GM23338 (cell line): ENCODE data around the gene DLG5. TPM values are rescaled to one million over a fixed set of nuclear protein-coding genes. Genes with fewer than 3 reads are reported as not detected.

Experiments used
- ATAC-seq: fragments of 200-7000 bp; cut with Tn5 transposase; 3 replicates; pipeline ENCODE4 v1.9.1; 2020
- DNase-seq: peaks from one replicate; pipeline ENCODE4 v3.0.0-alpha.2; 2015; ENCODE audit warnings: low spot score
- H2AFZ ChIP-seq: fragments of 200-600 bp; sonication (generic); 2 replicates; pipeline ENCODE4 v1.8.0; 2016; ENCODE audit warnings: antibody characterized with exemption, mild to moderate bottlenecking, moderate library complexity
- H3F3A ChIP-seq: fragments of 200-600 bp; sonication (generic); replicated peaks from 2 replicates; pipeline ENCODE4 v1.8.0; 2017; ENCODE audit warnings: antibody characterized with exemption, mixed run types, low read depth
- H3K27ac ChIP-seq: fragments of 200-600 bp; sonication (generic); 2 replicates; pipeline ENCODE4 v1.6.1; 2016; ENCODE audit warnings: low read depth
- H3K27me3 ChIP-seq: fragments of 200-600 bp; sonication (generic); 2 replicates; pipeline ENCODE4 v1.8.0; 2016; ENCODE audit warnings: mild to moderate bottlenecking, mixed run types, moderate library complexity; ENCODE audit not compliant: insufficient read depth
- H3K36me3 ChIP-seq: fragments of 200-600 bp; sonication (generic); 2 replicates; pipeline ENCODE4 v1.8.0; 2016; ENCODE audit warnings: mild to moderate bottlenecking; ENCODE audit not compliant: insufficient read depth
- H3K4me1 ChIP-seq: fragments of 200-600 bp; sonication (generic); 2 replicates; pipeline ENCODE4 v1.8.0; 2016; ENCODE audit warnings: mild to moderate bottlenecking, moderate library complexity; ENCODE audit not compliant: insufficient read depth
- H3K4me2 ChIP-seq: fragments of 200-600 bp; sonication (generic); 2 replicates; pipeline ENCODE4 v1.7.1; 2017; ENCODE audit warnings: mixed run types
- H3K4me3 ChIP-seq: fragments of 200-600 bp; sonication (generic); 2 replicates; pipeline ENCODE4 v1.6.1; 2016; ENCODE audit warnings: mixed run types
- H3K79me2 ChIP-seq: fragments of 200-600 bp; sonication (generic); replicated peaks from 2 replicates; pipeline ENCODE4 v1.8.0; 2017; ENCODE audit warnings: mild to moderate bottlenecking; ENCODE audit not compliant: insufficient read depth
- H3K9me2 ChIP-seq: fragments of 200-600 bp; sonication (generic); 2 replicates; pipeline ENCODE4 v1.8.0; 2017; ENCODE audit not compliant: insufficient read depth
- H4K20me1 ChIP-seq: fragments of 200-600 bp; sonication (generic); replicated peaks from 2 replicates; pipeline ENCODE4 v1.8.0; 2017; ENCODE audit warnings: mild to moderate bottlenecking; ENCODE audit not compliant: insufficient read depth
- H3K27ac Mint-ChIP-seq: 2 replicates; pipeline ENCODE4 v1.8.0; 2020; ENCODE audit warnings: inconsistent platforms, mild to moderate bottlenecking, moderate library complexity, mixed read lengths
- H3K27me3 Mint-ChIP-seq: 3 replicates; pipeline ENCODE4 v1.8.0; 2022; ENCODE audit warnings: low read depth, mild to moderate bottlenecking, moderate library complexity, mixed read lengths, inconsistent platforms; ENCODE audit not compliant: insufficient read depth, poor library complexity
- H3K36me3 Mint-ChIP-seq: 3 replicates; pipeline ENCODE4 v1.8.0; 2021; ENCODE audit warnings: low read depth, mild to moderate bottlenecking, inconsistent platforms, moderate library complexity, mixed read lengths
- H3K4me1 Mint-ChIP-seq: 3 replicates; pipeline ENCODE4 v1.8.0; 2020; ENCODE audit warnings: mild to moderate bottlenecking, inconsistent platforms, mixed read lengths
- H3K4me3 Mint-ChIP-seq: 3 replicates; pipeline ENCODE4 v1.8.0; 2021; ENCODE audit warnings: moderate library complexity, mild to moderate bottlenecking, inconsistent platforms, mixed read lengths
- H3K9me3 Mint-ChIP-seq: 3 replicates; pipeline ENCODE4 v1.8.0; 2020; ENCODE audit warnings: moderate library complexity, mild to moderate bottlenecking, inconsistent platforms, mixed read lengths
- CREB1 ChIP-seq: fragments of 250-450 bp; sonication (Bioruptor Pico); IDR thresholded peaks from 2 replicates; pipeline ENCODE4 v1.5.0; 2020; ENCODE audit warnings: low read depth, mild to moderate bottlenecking, moderate library complexity
- STAT1 ChIP-seq: IDR thresholded peaks from one replicate; pipeline ENCODE4 v1.6.1; 2016; ENCODE audit warnings: antibody characterized with exemption; ENCODE audit not compliant: unreplicated experiment
- ZNF114 ChIP-seq: fragments of 250-450 bp; sonication (Bioruptor Pico); IDR thresholded peaks from 2 replicates; pipeline ENCODE4 v1.5.0; 2020; ENCODE audit warnings: mild to moderate bottlenecking, moderate library complexity
- ZNF331 ChIP-seq: fragments of 250-450 bp; sonication (Bioruptor Pico); IDR thresholded peaks from 2 replicates; pipeline ENCODE4 v1.5.0; 2020; ENCODE audit warnings: low read depth, mild to moderate bottlenecking, moderate library complexity
- polyA plus RNA-seq: library from polyadenylated mRNA; unstranded; fragments of >200 nt; fragmentation: Nextera tagmentation; extraction: Ambion mirVana; gene quantifications from 2 replicates; pipeline ENCODE4 v1.2.1, GENCODE V29; 2016
- total RNA-seq: library from RNA; depleted of rRNA; stranded (reverse); fragments of >200 nt; shearing (Covaris generic); gene quantifications from 2 replicates; pipeline ENCODE4 v1.2.3, GENCODE V29; 2014
- TF ChIP-seq, protein P1 (sequence below): fragments of 250-450 bp; sonication (Bioruptor Pico); IDR thresholded peaks from 2 replicates; pipeline ENCODE4 v1.5.0; 2020; ENCODE audit warnings: mild to moderate bottlenecking, moderate library complexity
- TF ChIP-seq, protein P2 (sequence below), 2 experiments: fragments of 200-600 bp in 1 of 2; sonication (generic) in 1 of 2; conservative IDR thresholded peaks; 2 replicates each; pipeline versions ENCODE4 v1.5.1 to v1.6.1; 2016 to 2017; ENCODE audit warnings: antibody characterized with exemption in 2 of 2, low read depth in 2 of 2, mild to moderate bottlenecking in 2 of 2, moderate library complexity in 1 of 2
- TF ChIP-seq, protein P3 (sequence below): IDR thresholded peaks from one replicate; pipeline ENCODE4 v1.6.1; 2018; ENCODE audit warnings: antibody characterized with exemption; ENCODE audit not compliant: unreplicated experiment
- TF ChIP-seq, protein P4 (sequence below): IDR thresholded peaks from 2 replicates; pipeline ENCODE4 v1.6.1; 2016; ENCODE audit warnings: antibody characterized with exemption

The DLG5 gene
- total and polyA plus RNA-seq, 2 experiments from 2014 or later: 7.4 to 66.6 TPM

DNA sequence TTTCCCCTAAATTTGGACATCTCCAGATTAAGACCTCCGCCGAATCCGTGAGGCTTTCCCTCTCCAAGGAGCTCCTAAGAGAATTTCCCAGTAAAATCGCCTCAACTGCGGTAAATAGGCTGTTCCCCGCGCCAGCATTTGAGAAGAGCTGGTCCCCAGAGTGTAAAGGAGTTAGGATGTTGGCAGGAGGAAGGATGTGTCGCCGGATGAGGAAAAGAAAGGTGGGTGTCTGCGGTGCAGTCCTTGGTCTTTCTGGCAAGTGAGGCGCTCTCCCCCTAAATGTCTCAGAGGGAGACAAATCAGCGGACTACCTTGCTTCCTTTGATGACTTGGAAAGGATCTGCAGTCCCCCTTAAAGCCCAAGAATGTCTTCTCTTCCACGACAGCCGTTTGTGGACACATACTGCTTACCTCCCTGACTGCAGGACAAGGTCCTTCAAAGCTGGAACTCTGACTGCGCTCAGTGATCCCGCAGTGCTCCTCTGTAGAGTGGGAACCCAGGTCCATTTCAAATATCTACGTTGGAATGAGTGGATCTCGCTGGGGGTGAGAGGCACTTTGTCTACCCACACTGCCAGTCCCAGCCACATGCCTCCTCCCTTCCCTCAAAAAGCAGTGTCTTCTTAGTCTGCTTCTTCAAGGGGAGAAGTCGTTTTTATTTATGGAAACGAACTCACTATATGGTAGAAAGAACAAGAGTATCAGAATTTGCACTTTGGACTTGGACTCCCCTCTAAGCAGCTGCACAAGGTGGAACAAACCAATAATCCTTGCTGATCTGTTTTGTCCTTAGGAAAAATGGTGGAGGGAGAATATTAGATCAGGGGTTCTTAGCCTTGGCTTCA is 1.1 kb upstream of the DLG5 start:
- ATAC-seq: peak; percentile 5
- peak overlapping the region; percentile 97 for H2AFZ ChIP-seq

More for the DNA sequence above, 1.1 kb upstream of the DLG5 start:
- DNase-seq: peak; percentile 67
- Histone ChIP-seq H3K36me3 (no peaks in the 10 kb centered on the region), H4K20me1 (peaks cover 5% of the 10 kb centered on the region; the same call in 1 of the 2 replicates), H3K4me2 (peak overlapping the region; percentile 87), H3K4me1 (peaks cover 25% of the 10 kb centered on the region), H3K9me2 (no peaks in the 10 kb centered on the region), H3K27ac (peak overlapping the region; percentile 76; the same call in 1 of the 2 replicates), H3K79me2 (peaks cover 33% of the 10 kb centered on the region), H3K27me3 (peaks cover 9% of the 10 kb centered on the region), H3F3A (peaks cover 14% of the 10 kb centered on the region), H3K4me3 (peak overlapping the region; percentile 76)
- TF ChIP-seq, protein P1, sequence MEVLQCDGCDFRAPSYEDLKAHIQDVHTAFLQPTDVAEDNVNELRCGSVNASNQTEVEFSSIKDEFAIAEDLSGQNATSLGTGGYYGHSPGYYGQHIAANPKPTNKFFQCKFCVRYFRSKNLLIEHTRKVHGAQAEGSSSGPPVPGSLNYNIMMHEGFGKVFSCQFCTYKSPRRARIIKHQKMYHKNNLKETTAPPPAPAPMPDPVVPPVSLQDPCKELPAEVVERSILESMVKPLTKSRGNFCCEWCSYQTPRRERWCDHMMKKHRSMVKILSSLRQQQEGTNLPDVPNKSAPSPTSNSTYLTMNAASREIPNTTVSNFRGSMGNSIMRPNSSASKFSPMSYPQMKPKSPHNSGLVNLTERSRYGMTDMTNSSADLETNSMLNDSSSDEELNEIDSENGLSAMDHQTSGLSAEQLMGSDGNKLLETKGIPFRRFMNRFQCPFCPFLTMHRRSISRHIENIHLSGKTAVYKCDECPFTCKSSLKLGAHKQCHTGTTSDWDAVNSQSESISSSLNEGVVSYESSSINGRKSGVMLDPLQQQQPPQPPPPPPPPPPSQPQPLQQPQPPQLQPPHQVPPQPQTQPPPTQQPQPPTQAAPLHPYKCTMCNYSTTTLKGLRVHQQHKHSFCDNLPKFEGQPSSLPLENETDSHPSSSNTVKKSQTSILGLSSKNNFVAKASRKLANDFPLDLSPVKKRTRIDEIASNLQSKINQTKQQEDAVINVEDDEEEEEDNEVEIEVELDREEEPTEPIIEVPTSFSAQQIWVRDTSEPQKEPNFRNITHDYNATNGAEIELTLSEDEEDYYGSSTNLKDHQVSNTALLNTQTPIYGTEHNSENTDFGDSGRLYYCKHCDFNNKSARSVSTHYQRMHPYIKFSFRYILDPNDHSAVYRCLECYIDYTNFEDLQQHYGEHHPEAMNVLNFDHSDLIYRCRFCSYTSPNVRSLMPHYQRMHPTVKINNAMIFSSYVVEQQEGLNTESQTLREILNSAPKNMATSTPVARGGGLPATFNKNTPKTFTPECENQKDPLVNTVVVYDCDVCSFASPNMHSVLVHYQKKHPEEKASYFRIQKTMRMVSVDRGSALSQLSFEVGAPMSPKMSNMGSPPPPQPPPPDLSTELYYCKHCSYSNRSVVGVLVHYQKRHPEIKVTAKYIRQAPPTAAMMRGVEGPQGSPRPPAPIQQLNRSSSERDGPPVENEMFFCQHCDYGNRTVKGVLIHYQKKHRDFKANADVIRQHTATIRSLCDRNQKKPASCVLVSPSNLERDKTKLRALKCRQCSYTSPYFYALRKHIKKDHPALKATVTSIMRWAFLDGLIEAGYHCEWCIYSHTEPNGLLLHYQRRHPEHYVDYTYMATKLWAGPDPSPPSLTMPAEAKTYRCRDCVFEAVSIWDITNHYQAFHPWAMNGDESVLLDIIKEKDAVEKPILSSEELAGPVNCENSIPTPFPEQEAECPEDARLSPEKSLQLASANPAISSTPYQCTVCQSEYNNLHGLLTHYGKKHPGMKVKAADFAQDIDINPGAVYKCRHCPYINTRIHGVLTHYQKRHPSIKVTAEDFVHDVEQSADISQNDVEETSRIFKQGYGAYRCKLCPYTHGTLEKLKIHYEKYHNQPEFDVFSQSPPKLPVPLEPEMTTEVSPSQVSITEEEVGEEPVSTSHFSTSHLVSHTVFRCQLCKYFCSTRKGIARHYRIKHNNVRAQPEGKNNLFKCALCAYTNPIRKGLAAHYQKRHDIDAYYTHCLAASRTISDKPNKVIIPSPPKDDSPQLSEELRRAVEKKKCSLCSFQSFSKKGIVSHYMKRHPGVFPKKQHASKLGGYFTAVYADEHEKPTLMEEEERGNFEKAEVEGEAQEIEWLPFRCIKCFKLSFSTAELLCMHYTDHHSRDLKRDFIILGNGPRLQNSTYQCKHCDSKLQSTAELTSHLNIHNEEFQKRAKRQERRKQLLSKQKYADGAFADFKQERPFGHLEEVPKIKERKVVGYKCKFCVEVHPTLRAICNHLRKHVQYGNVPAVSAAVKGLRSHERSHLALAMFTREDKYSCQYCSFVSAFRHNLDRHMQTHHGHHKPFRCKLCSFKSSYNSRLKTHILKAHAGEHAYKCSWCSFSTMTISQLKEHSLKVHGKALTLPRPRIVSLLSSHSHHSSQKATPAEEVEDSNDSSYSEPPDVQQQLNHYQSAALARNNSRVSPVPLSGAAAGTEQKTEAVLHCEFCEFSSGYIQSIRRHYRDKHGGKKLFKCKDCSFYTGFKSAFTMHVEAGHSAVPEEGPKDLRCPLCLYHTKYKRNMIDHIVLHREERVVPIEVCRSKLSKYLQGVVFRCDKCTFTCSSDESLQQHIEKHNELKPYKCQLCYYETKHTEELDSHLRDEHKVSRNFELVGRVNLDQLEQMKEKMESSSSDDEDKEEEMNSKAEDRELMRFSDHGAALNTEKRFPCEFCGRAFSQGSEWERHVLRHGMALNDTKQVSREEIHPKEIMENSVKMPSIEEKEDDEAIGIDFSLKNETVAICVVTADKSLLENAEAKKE (CRISPR knock-in tag): no peak
- no peak for TF ChIP-seq STAT1
- TF ChIP-seq, protein P2, sequence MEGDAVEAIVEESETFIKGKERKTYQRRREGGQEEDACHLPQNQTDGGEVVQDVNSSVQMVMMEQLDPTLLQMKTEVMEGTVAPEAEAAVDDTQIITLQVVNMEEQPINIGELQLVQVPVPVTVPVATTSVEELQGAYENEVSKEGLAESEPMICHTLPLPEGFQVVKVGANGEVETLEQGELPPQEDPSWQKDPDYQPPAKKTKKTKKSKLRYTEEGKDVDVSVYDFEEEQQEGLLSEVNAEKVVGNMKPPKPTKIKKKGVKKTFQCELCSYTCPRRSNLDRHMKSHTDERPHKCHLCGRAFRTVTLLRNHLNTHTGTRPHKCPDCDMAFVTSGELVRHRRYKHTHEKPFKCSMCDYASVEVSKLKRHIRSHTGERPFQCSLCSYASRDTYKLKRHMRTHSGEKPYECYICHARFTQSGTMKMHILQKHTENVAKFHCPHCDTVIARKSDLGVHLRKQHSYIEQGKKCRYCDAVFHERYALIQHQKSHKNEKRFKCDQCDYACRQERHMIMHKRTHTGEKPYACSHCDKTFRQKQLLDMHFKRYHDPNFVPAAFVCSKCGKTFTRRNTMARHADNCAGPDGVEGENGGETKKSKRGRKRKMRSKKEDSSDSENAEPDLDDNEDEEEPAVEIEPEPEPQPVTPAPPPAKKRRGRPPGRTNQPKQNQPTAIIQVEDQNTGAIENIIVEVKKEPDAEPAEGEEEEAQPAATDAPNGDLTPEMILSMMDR (conservative IDR thresholded peaks at IDR 0.05; ENCODE audit: low read depth in 2 of 2): no peak
- TF ChIP-seq, protein P3, sequence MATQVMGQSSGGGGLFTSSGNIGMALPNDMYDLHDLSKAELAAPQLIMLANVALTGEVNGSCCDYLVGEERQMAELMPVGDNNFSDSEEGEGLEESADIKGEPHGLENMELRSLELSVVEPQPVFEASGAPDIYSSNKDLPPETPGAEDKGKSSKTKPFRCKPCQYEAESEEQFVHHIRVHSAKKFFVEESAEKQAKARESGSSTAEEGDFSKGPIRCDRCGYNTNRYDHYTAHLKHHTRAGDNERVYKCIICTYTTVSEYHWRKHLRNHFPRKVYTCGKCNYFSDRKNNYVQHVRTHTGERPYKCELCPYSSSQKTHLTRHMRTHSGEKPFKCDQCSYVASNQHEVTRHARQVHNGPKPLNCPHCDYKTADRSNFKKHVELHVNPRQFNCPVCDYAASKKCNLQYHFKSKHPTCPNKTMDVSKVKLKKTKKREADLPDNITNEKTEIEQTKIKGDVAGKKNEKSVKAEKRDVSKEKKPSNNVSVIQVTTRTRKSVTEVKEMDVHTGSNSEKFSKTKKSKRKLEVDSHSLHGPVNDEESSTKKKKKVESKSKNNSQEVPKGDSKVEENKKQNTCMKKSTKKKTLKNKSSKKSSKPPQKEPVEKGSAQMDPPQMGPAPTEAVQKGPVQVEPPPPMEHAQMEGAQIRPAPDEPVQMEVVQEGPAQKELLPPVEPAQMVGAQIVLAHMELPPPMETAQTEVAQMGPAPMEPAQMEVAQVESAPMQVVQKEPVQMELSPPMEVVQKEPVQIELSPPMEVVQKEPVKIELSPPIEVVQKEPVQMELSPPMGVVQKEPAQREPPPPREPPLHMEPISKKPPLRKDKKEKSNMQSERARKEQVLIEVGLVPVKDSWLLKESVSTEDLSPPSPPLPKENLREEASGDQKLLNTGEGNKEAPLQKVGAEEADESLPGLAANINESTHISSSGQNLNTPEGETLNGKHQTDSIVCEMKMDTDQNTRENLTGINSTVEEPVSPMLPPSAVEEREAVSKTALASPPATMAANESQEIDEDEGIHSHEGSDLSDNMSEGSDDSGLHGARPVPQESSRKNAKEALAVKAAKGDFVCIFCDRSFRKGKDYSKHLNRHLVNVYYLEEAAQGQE: no peak
- TF ChIP-seq, protein P4, sequence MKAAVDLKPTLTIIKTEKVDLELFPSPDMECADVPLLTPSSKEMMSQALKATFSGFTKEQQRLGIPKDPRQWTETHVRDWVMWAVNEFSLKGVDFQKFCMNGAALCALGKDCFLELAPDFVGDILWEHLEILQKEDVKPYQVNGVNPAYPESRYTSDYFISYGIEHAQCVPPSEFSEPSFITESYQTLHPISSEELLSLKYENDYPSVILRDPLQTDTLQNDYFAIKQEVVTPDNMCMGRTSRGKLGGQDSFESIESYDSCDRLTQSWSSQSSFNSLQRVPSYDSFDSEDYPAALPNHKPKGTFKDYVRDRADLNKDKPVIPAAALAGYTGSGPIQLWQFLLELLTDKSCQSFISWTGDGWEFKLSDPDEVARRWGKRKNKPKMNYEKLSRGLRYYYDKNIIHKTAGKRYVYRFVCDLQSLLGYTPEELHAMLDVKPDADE: no peak
- no peak for TF ChIP-seq CREB1 (CRISPR knock-in tag)
- TF ChIP-seq ZNF114 (CRISPR knock-in tag): no peak
- TF ChIP-seq ZNF331 (CRISPR knock-in tag): no peak
- peak overlapping the region; percentile 71 for H3K4me3 Mint-ChIP-seq
- H3K4me1 Mint-ChIP-seq: peaks cover 29% of the 10 kb centered on the region
- peaks cover 8% of the 10 kb centered on the region; the same call in 2 of the 3 replicates for H3K36me3 Mint-ChIP-seq
- H3K27ac Mint-ChIP-seq: peak overlapping the region; percentile 80; the same call in 1 of the 2 replicates
- peaks cover 11% of the 10 kb centered on the region for H3K27me3 Mint-ChIP-seq
- no peaks in the 10 kb centered on the region; the same call in 2 of the 3 replicates for H3K9me3 Mint-ChIP-seq
